Caco-2 (cell line): Measurements from ENCODE around the gene YKT6. TPM values are rescaled to one million over a fixed set of nuclear protein-coding genes. Genes with fewer than 3 reads are reported as not detected.

Experiments
- BruUV-seq: library from RNA; stranded (reverse); fragments of 400-500 nt; replicated peaks from 2 replicates; lab custom pipeline; 2021; lab: Mats Ljungman, UMichigan
- CTCF ChIA-PET: fragments of 300-600 bp; sonication (Branson Sonifier 250); formaldehyde crosslinking; loops from one replicate; lab custom pipeline; 2022; ENCODE audit warnings: antibody characterized with exemption; lab: Charles Lee
- POLR2A ChIA-PET: fragments of 300-600 bp; sonication (Branson Sonifier 250); formaldehyde crosslinking; loops from one replicate; lab custom pipeline; 2022; ENCODE audit warnings: antibody characterized with exemption; lab: Charles Lee
- DNase-seq, 2 experiments: peaks; one replicate each; pipeline versions ENCODE4 v3.0.0 to v3.0.0-alpha.2; 2020 to 2022
- H3K27me3 ChIP-seq: replicated peaks from 2 replicates; pipeline ENCODE4 v1.6.0; 2011; ENCODE audit warnings: low read length; ENCODE audit not compliant: control insufficient read depth, insufficient read depth
- H3K36me3 ChIP-seq: 2 replicates; pipeline ENCODE4 v1.5.1; 2011; ENCODE audit warnings: low read length; ENCODE audit not compliant: control insufficient read depth, insufficient read depth
- H3K4me1 ChIP-seq: fragments of 250-450 bp; sonication (Bioruptor Pico); 2 replicates; pipeline ENCODE4 v1.5.1; 2020; ENCODE audit warnings: mild to moderate bottlenecking
- H3K4me3 ChIP-seq: 2 replicates; pipeline ENCODE4 v1.5.1; 2011; ENCODE audit warnings: low read depth, mild to moderate bottlenecking, control low read depth, low read length
- H3K9me3 ChIP-seq: fragments of 250-450 bp; sonication (Bioruptor Pico); 2 replicates; pipeline ENCODE4 v1.5.1; 2020; ENCODE audit warnings: mild to moderate bottlenecking, moderate library complexity
- H3K27ac Mint-ChIP-seq: one replicate; pipeline ENCODE4 v1.8.0; 2022; ENCODE audit warnings: mixed read lengths; ENCODE audit not compliant: unreplicated experiment
- H3K27me3 Mint-ChIP-seq: one replicate; pipeline ENCODE4 v1.8.0; 2022; ENCODE audit warnings: mixed read lengths; ENCODE audit not compliant: insufficient read depth, unreplicated experiment
- H3K36me3 Mint-ChIP-seq: one replicate; pipeline ENCODE4 v1.8.0; 2022; ENCODE audit warnings: mild to moderate bottlenecking, mixed read lengths; ENCODE audit not compliant: insufficient read depth, unreplicated experiment
- H3K4me1 Mint-ChIP-seq: one replicate; pipeline ENCODE4 v1.8.0; 2022; ENCODE audit warnings: low read depth, mixed read lengths; ENCODE audit not compliant: unreplicated experiment
- H3K4me3 Mint-ChIP-seq: one replicate; pipeline ENCODE4 v1.8.0; 2022; ENCODE audit warnings: mild to moderate bottlenecking, moderate library complexity, mixed read lengths; ENCODE audit not compliant: unreplicated experiment
- H3K9me3 Mint-ChIP-seq: one replicate; pipeline ENCODE4 v1.8.0; 2022; ENCODE audit warnings: mixed read lengths; ENCODE audit not compliant: unreplicated experiment
- CTCF ChIP-seq, 2 experiments: fragments of 200-600 bp in 1 of 2; IDR thresholded peaks; 1 replicate in 1 of 2; 2 replicates in 1 of 2; pipeline versions ENCODE4 v1.5.1 to v1.8.0; 2011 to 2022; ENCODE audit warnings: antibody characterized with exemption in 1 of 2, control low read depth in 1 of 2, inconsistent platforms in 1 of 2, low read depth in 1 of 2, low read length in 1 of 2, mild to moderate bottlenecking in 1 of 2, moderate library complexity in 1 of 2; ENCODE audit not compliant: insufficient read depth in 1 of 2, severe bottlenecking in 1 of 2, unreplicated experiment in 1 of 2
- intact Hi-C: fragments of 100-400 bp; cut with micrococcal nuclease; formaldehyde crosslinking; loops from one replicate; pipeline ENCODE4 v1.10.0; 2022; ENCODE audit not compliant: unreplicated experiment
- total RNA-seq: library from RNA; stranded (reverse); gene quantifications from 2 replicates; pipeline ENCODE4 v1.2.3, GENCODE V29; 2022

The YKT6 gene
- total RNA-seq, 1 experiment from 2014 or later = 123 TPM

GRCh38 chr7:44240983-44241510 is 40.3 kb downstream of the YKT6 start:
- H3K4me3 ChIP-seq = no peak overlapping the region
- no peaks in the 10 kb centered on the region for H3K4me1 Mint-ChIP-seq
- CTCF ChIA-PET = interaction anchor here (0.6 to 1.3 kb wide), 7 partner anchors 19 to 836 kb away, joined by 3 to 6 read pairs (median 3); no protein-coding TSS in a partner anchor
- no peaks in the 10 kb centered on the region for H3K36me3 Mint-ChIP-seq
- TF ChIP-seq CTCF (IDR thresholded peaks at IDR 0.05; ENCODE audit: insufficient read depth in 1 of 2, low read depth in 1 of 2, low read length in 1 of 2, severe bottlenecking in 1 of 2, unreplicated experiment in 1 of 2) = peak; percentile 63 to 88
- peaks cover 7% of the 10 kb centered on the region for H3K27me3 Mint-ChIP-seq
- no peaks in the 10 kb centered on the region for H3K36me3 ChIP-seq
- no peak overlapping the region for H3K27ac Mint-ChIP-seq
- no peaks in the 10 kb centered on the region for H3K4me1 ChIP-seq
- intact Hi-C loops = loop anchor here (1.0 to 5.0 kb wide), 3 partner anchors 66 to 236 kb away; no protein-coding TSS in a partner anchor
- H3K4me3 Mint-ChIP-seq = no peak overlapping the region
- DNase-seq = peak; percentile 80 to 82
- H3K9me3 ChIP-seq = no peaks in the 10 kb centered on the region
- no peaks in the 10 kb centered on the region for H3K9me3 Mint-ChIP-seq
- H3K27me3 ChIP-seq = no peaks in the 10 kb centered on the region
- BruUV-seq = no TSS peak
- POLR2A ChIA-PET = no interaction called here

- no peak overlapping the region for H3K4me3 Mint-ChIP-seq
- no peaks in the 10 kb centered on the region for H3K9me3 Mint-ChIP-seq
- Histone ChIP-seq H3K4me1 (no peaks in the 10 kb centered on the region), H3K27me3 (no peaks in the 10 kb centered on the region), H3K9me3 (no peaks in the 10 kb centered on the region), H3K36me3 (no peaks in the 10 kb centered on the region), H3K4me3 (no peak overlapping the region)
- ChIA-PET CTCF (interaction anchor here (0.6 kb wide), 1 partner anchor 17 kb away, joined by 3 read pairs; no protein-coding TSS in a partner anchor), POLR2A (no interaction called here)
- H3K27me3 Mint-ChIP-seq = peaks cover 7% of the 10 kb centered on the region
- no peak for TF ChIP-seq CTCF (IDR thresholded peaks at IDR 0.05; ENCODE audit: insufficient read depth in 1 of 2, low read depth in 1 of 2, low read length in 1 of 2, severe bottlenecking in 1 of 2, unreplicated experiment in 1 of 2)
- H3K36me3 Mint-ChIP-seq = no peaks in the 10 kb centered on the region
- no peak for DNase-seq
- no peak overlapping the region for H3K27ac Mint-ChIP-seq
- BruUV-seq = no TSS peak
- no peaks in the 10 kb centered on the region for H3K4me1 Mint-ChIP-seq
- intact Hi-C loops = loop anchor here (5.0 kb wide), 1 partner anchor 130 kb away; no protein-coding TSS in a partner anchor
These were observed 41.3 kb downstream of the YKT6 start for GRCh38 chr7:44242091-44242490.

- POLR2A ChIA-PET = no interaction called here
- Mint-ChIP-seq H3K4me3 (no peak overlapping the region), H3K27ac (no peak overlapping the region), H3K27me3 (peaks cover 4% of the 10 kb centered on the region), H3K4me1 (no peaks in the 10 kb centered on the region), H3K36me3 (no peaks in the 10 kb centered on the region), H3K9me3 (no peaks in the 10 kb centered on the region)
- Histone ChIP-seq H3K27me3 (no peaks in the 10 kb centered on the region), H3K36me3 (no peaks in the 10 kb centered on the region), H3K4me3 (no peak overlapping the region), H3K4me1 (no peaks in the 10 kb centered on the region), H3K9me3 (no peaks in the 10 kb centered on the region)
- DNase-seq = peak in 1 of 2 experiments; percentile 53
- CTCF ChIA-PET = interaction anchor here (0.6 kb wide), 1 partner anchor 80 kb away, joined by 3 read pairs; no protein-coding TSS in a partner anchor
- peak; percentile 28 to 40 for TF ChIP-seq CTCF (IDR thresholded peaks at IDR 0.05; ENCODE audit: insufficient read depth in 1 of 2, low read depth in 1 of 2, low read length in 1 of 2, severe bottlenecking in 1 of 2, unreplicated experiment in 1 of 2)
- BruUV-seq = no TSS peak
- intact Hi-C loops = loop anchor here (5.0 kb wide), 1 partner anchor 128 kb away; no protein-coding TSS in a partner anchor
These were observed 43.5 kb downstream of the YKT6 start for GRCh38 chr7:44244282-44244681.
